22Rv1 (cell line): ENCODE data around the gene PDCD1LG2.

ENCODE experiments used
- ZFX ChIP-seq: fragments of 450-650 bp; IDR thresholded peaks from 2 replicates; pipeline ENCODE4 v1.6.1; 2017; ENCODE audit warnings: antibody characterized with exemption, borderline replicate concordance
- TF ChIP-seq, protein P1 (sequence below): fragments of 450-650 bp; IDR thresholded peaks from 2 replicates; pipeline ENCODE4 v1.5.1; 2017; ENCODE audit warnings: mild to moderate bottlenecking

DNA sequence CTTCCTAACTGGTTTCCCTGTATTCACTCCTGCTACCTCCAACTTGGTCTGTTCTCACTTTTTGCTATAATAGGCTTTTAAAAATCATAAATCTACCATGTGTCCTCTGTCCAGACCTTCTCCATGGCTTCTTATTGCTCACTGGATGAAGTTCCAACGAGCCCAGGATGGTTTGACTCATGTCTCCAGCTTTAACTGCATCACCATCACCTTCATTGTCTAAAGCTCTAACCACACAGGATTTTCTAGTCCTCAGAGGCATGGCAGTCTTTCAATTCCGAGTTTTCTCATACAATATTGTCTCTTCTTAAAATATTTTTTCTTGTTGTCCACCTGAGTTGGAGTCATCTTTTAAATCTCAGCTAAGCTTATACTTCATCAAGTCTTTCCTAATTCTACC, 49.3 kb downstream of the PDCD1LG2 start:
- TF ChIP-seq, protein P1, sequence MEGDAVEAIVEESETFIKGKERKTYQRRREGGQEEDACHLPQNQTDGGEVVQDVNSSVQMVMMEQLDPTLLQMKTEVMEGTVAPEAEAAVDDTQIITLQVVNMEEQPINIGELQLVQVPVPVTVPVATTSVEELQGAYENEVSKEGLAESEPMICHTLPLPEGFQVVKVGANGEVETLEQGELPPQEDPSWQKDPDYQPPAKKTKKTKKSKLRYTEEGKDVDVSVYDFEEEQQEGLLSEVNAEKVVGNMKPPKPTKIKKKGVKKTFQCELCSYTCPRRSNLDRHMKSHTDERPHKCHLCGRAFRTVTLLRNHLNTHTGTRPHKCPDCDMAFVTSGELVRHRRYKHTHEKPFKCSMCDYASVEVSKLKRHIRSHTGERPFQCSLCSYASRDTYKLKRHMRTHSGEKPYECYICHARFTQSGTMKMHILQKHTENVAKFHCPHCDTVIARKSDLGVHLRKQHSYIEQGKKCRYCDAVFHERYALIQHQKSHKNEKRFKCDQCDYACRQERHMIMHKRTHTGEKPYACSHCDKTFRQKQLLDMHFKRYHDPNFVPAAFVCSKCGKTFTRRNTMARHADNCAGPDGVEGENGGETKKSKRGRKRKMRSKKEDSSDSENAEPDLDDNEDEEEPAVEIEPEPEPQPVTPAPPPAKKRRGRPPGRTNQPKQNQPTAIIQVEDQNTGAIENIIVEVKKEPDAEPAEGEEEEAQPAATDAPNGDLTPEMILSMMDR: no peak
- TF ChIP-seq ZFX: no peak
